GM12892 (cell line): Measurements from ENCODE around the gene KLKB1.

Experiments used
- POLR2A ChIP-seq: IDR thresholded peaks from 2 replicates; pipeline ENCODE4 v1.6.1; 2011; ENCODE audit warnings: low read depth, low read length, control low read depth
- POLR2AphosphoS5 ChIP-seq: IDR thresholded peaks from 2 replicates; pipeline ENCODE4 v1.6.1; 2011; ENCODE audit warnings: low read depth, low read length, control low read depth

DNA sequence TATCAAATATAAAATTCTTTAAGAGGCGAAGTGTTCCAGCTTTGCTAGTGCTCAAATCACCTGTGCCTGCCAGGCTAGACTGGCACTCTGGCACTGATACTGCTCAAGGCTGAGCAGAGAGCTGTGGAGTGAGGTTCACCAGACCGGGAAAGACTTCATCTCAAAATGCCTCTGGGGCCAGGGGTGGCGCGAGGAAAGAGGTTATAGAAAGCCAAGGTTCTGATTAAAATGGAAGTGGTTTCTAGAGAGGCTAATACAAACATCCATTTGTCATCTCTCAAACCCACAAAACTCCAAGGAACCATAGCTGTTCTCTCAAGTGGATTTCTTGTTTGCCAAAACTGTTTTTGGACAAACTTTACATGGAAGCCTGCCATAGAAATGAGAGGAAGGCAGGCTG lies 80.2 kb downstream of the KLKB1 start:
- no peak for TF ChIP-seq POLR2A
- no peak for TF ChIP-seq POLR2AphosphoS5
